GM23338 (cell line): ENCODE results near the gene KCNAB1. TPM values are rescaled to one million over a fixed set of nuclear protein-coding genes. Genes with fewer than 3 reads are reported as not detected.

Experiments
- ATAC-seq: fragments of 200-7000 bp; cut with Tn5 transposase; 3 replicates; pipeline ENCODE4 v1.9.1; 2020
- DNase-seq: peaks from one replicate; pipeline ENCODE4 v3.0.0-alpha.2; 2015; ENCODE audit warnings: low spot score
- H2AFZ ChIP-seq: fragments of 200-600 bp; sonication (generic); 2 replicates; pipeline ENCODE4 v1.8.0; 2016; ENCODE audit warnings: antibody characterized with exemption, mild to moderate bottlenecking, moderate library complexity
- H3F3A ChIP-seq: fragments of 200-600 bp; sonication (generic); replicated peaks from 2 replicates; pipeline ENCODE4 v1.8.0; 2017; ENCODE audit warnings: antibody characterized with exemption, mixed run types, low read depth
- H3K27ac ChIP-seq: fragments of 200-600 bp; sonication (generic); 2 replicates; pipeline ENCODE4 v1.6.1; 2016; ENCODE audit warnings: low read depth
- H3K27me3 ChIP-seq: fragments of 200-600 bp; sonication (generic); 2 replicates; pipeline ENCODE4 v1.8.0; 2016; ENCODE audit warnings: mild to moderate bottlenecking, mixed run types, moderate library complexity; ENCODE audit not compliant: insufficient read depth
- H3K36me3 ChIP-seq: fragments of 200-600 bp; sonication (generic); 2 replicates; pipeline ENCODE4 v1.8.0; 2016; ENCODE audit warnings: mild to moderate bottlenecking; ENCODE audit not compliant: insufficient read depth
- H3K4me1 ChIP-seq: fragments of 200-600 bp; sonication (generic); 2 replicates; pipeline ENCODE4 v1.8.0; 2016; ENCODE audit warnings: mild to moderate bottlenecking, moderate library complexity; ENCODE audit not compliant: insufficient read depth
- H3K4me2 ChIP-seq: fragments of 200-600 bp; sonication (generic); 2 replicates; pipeline ENCODE4 v1.7.1; 2017; ENCODE audit warnings: mixed run types
- H3K4me3 ChIP-seq: fragments of 200-600 bp; sonication (generic); 2 replicates; pipeline ENCODE4 v1.6.1; 2016; ENCODE audit warnings: mixed run types
- H3K79me2 ChIP-seq: fragments of 200-600 bp; sonication (generic); replicated peaks from 2 replicates; pipeline ENCODE4 v1.8.0; 2017; ENCODE audit warnings: mild to moderate bottlenecking; ENCODE audit not compliant: insufficient read depth
- H3K9me2 ChIP-seq: fragments of 200-600 bp; sonication (generic); 2 replicates; pipeline ENCODE4 v1.8.0; 2017; ENCODE audit not compliant: insufficient read depth
- H4K20me1 ChIP-seq: fragments of 200-600 bp; sonication (generic); replicated peaks from 2 replicates; pipeline ENCODE4 v1.8.0; 2017; ENCODE audit warnings: mild to moderate bottlenecking; ENCODE audit not compliant: insufficient read depth
- H3K27ac Mint-ChIP-seq: 2 replicates; pipeline ENCODE4 v1.8.0; 2020; ENCODE audit warnings: inconsistent platforms, mild to moderate bottlenecking, moderate library complexity, mixed read lengths
- H3K27me3 Mint-ChIP-seq: 3 replicates; pipeline ENCODE4 v1.8.0; 2022; ENCODE audit warnings: low read depth, mild to moderate bottlenecking, moderate library complexity, mixed read lengths, inconsistent platforms; ENCODE audit not compliant: insufficient read depth, poor library complexity
- H3K36me3 Mint-ChIP-seq: 3 replicates; pipeline ENCODE4 v1.8.0; 2021; ENCODE audit warnings: low read depth, mild to moderate bottlenecking, inconsistent platforms, moderate library complexity, mixed read lengths
- H3K4me1 Mint-ChIP-seq: 3 replicates; pipeline ENCODE4 v1.8.0; 2020; ENCODE audit warnings: mild to moderate bottlenecking, inconsistent platforms, mixed read lengths
- H3K4me3 Mint-ChIP-seq: 3 replicates; pipeline ENCODE4 v1.8.0; 2021; ENCODE audit warnings: moderate library complexity, mild to moderate bottlenecking, inconsistent platforms, mixed read lengths
- H3K9me3 Mint-ChIP-seq: 3 replicates; pipeline ENCODE4 v1.8.0; 2020; ENCODE audit warnings: moderate library complexity, mild to moderate bottlenecking, inconsistent platforms, mixed read lengths
- CREB1 ChIP-seq: fragments of 250-450 bp; sonication (Bioruptor Pico); IDR thresholded peaks from 2 replicates; pipeline ENCODE4 v1.5.0; 2020; ENCODE audit warnings: low read depth, mild to moderate bottlenecking, moderate library complexity
- ETS1 ChIP-seq: IDR thresholded peaks from 2 replicates; pipeline ENCODE4 v1.6.1; 2016; ENCODE audit warnings: antibody characterized with exemption
- EZH2 ChIP-seq: fragments of 200-600 bp; sonication (generic); IDR thresholded peaks from one replicate; pipeline ENCODE4 v1.8.0; 2017; ENCODE audit warnings: antibody characterized with exemption, mild to moderate bottlenecking, low read depth; ENCODE audit not compliant: unreplicated experiment
- EZH2phosphoT487 ChIP-seq: fragments of 200-600 bp; sonication (generic); IDR thresholded peaks from one replicate; pipeline ENCODE4 v1.8.1; 2018; ENCODE audit warnings: antibody characterized with exemption; ENCODE audit not compliant: unreplicated experiment
- JUNB ChIP-seq: IDR thresholded peaks from one replicate; pipeline ENCODE4 v1.6.1; 2016; ENCODE audit warnings: antibody characterized with exemption; ENCODE audit not compliant: unreplicated experiment
- NANOG ChIP-seq: IDR thresholded peaks from 2 replicates; pipeline ENCODE4 v1.6.1; 2016; ENCODE audit warnings: antibody characterized with exemption, borderline replicate concordance
- POLR2AphosphoS5 ChIP-seq: IDR thresholded peaks from 2 replicates; pipeline ENCODE4 v1.6.1; 2016; ENCODE audit warnings: antibody characterized with exemption, low read depth
- STAT1 ChIP-seq: IDR thresholded peaks from one replicate; pipeline ENCODE4 v1.6.1; 2016; ENCODE audit warnings: antibody characterized with exemption; ENCODE audit not compliant: unreplicated experiment
- ZNF114 ChIP-seq: fragments of 250-450 bp; sonication (Bioruptor Pico); IDR thresholded peaks from 2 replicates; pipeline ENCODE4 v1.5.0; 2020; ENCODE audit warnings: mild to moderate bottlenecking, moderate library complexity
- ZNF331 ChIP-seq: fragments of 250-450 bp; sonication (Bioruptor Pico); IDR thresholded peaks from 2 replicates; pipeline ENCODE4 v1.5.0; 2020; ENCODE audit warnings: low read depth, mild to moderate bottlenecking, moderate library complexity
- ZNF462 ChIP-seq: fragments of 250-450 bp; sonication (Bioruptor Pico); IDR thresholded peaks from 2 replicates; pipeline ENCODE4 v1.5.0; 2020; ENCODE audit warnings: mild to moderate bottlenecking, moderate library complexity
- polyA plus RNA-seq: library from polyadenylated mRNA; unstranded; fragments of >200 nt; fragmentation: Nextera tagmentation; extraction: Ambion mirVana; gene quantifications from 2 replicates; pipeline ENCODE4 v1.2.1, GENCODE V29; 2016
- total RNA-seq: library from RNA; depleted of rRNA; stranded (reverse); fragments of >200 nt; shearing (Covaris generic); gene quantifications from 2 replicates; pipeline ENCODE4 v1.2.3, GENCODE V29; 2014
- TF ChIP-seq, protein P1 (sequence below): IDR thresholded peaks from one replicate; pipeline ENCODE4 v1.6.1; 2018; ENCODE audit warnings: antibody characterized with exemption; ENCODE audit not compliant: unreplicated experiment
- TF ChIP-seq, protein P2 (sequence below), 2 experiments: fragments of 200-600 bp in 1 of 2; sonication (generic) in 1 of 2; conservative IDR thresholded peaks; 2 replicates each; pipeline versions ENCODE4 v1.5.1 to v1.6.1; 2016 to 2017; ENCODE audit warnings: antibody characterized with exemption in 2 of 2, low read depth in 2 of 2, mild to moderate bottlenecking in 2 of 2, moderate library complexity in 1 of 2

The KCNAB1 gene
- total and polyA plus RNA-seq, 2 experiments from 2014 or later: 0.69 to 2.6 TPM

GRCh38 chr3:156579427-156579851, 459.1 kb downstream of the KCNAB1 start:
- peak overlapping the region; percentile 64; the same call in 1 of the 2 replicates for H2AFZ ChIP-seq
- H3K4me1 Mint-ChIP-seq: peaks cover 5% of the 10 kb centered on the region; the same call in 2 of the 3 replicates
- H3K27ac Mint-ChIP-seq: no peak overlapping the region
- no peaks in the 10 kb centered on the region for H3K36me3 Mint-ChIP-seq
- TF ChIP-seq POLR2AphosphoS5: no peak
- TF ChIP-seq CREB1 (CRISPR knock-in tag): no peak
- TF ChIP-seq, protein P1, sequence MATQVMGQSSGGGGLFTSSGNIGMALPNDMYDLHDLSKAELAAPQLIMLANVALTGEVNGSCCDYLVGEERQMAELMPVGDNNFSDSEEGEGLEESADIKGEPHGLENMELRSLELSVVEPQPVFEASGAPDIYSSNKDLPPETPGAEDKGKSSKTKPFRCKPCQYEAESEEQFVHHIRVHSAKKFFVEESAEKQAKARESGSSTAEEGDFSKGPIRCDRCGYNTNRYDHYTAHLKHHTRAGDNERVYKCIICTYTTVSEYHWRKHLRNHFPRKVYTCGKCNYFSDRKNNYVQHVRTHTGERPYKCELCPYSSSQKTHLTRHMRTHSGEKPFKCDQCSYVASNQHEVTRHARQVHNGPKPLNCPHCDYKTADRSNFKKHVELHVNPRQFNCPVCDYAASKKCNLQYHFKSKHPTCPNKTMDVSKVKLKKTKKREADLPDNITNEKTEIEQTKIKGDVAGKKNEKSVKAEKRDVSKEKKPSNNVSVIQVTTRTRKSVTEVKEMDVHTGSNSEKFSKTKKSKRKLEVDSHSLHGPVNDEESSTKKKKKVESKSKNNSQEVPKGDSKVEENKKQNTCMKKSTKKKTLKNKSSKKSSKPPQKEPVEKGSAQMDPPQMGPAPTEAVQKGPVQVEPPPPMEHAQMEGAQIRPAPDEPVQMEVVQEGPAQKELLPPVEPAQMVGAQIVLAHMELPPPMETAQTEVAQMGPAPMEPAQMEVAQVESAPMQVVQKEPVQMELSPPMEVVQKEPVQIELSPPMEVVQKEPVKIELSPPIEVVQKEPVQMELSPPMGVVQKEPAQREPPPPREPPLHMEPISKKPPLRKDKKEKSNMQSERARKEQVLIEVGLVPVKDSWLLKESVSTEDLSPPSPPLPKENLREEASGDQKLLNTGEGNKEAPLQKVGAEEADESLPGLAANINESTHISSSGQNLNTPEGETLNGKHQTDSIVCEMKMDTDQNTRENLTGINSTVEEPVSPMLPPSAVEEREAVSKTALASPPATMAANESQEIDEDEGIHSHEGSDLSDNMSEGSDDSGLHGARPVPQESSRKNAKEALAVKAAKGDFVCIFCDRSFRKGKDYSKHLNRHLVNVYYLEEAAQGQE: no peak
- no peak for TF ChIP-seq ZNF331
- TF ChIP-seq, protein P2, sequence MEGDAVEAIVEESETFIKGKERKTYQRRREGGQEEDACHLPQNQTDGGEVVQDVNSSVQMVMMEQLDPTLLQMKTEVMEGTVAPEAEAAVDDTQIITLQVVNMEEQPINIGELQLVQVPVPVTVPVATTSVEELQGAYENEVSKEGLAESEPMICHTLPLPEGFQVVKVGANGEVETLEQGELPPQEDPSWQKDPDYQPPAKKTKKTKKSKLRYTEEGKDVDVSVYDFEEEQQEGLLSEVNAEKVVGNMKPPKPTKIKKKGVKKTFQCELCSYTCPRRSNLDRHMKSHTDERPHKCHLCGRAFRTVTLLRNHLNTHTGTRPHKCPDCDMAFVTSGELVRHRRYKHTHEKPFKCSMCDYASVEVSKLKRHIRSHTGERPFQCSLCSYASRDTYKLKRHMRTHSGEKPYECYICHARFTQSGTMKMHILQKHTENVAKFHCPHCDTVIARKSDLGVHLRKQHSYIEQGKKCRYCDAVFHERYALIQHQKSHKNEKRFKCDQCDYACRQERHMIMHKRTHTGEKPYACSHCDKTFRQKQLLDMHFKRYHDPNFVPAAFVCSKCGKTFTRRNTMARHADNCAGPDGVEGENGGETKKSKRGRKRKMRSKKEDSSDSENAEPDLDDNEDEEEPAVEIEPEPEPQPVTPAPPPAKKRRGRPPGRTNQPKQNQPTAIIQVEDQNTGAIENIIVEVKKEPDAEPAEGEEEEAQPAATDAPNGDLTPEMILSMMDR (conservative IDR thresholded peaks at IDR 0.05; ENCODE audit: low read depth in 2 of 2): no peak
- TF ChIP-seq JUNB: no peak
- no peak for TF ChIP-seq EZH2
- TF ChIP-seq NANOG: no peak
- TF ChIP-seq EZH2phosphoT487: no peak
- TF ChIP-seq ETS1: no peak
- no peak for TF ChIP-seq ZNF462 (CRISPR knock-in tag)
- TF ChIP-seq STAT1: no peak
- TF ChIP-seq ZNF114: no peak
- DNase-seq (no peak), ATAC-seq (no peak)
- H3F3A ChIP-seq: no peaks in the 10 kb centered on the region
- peaks cover 7% of the 10 kb centered on the region for H3K4me1 ChIP-seq
- H3K36me3 ChIP-seq: no peaks in the 10 kb centered on the region
- H3K4me3 Mint-ChIP-seq: no peak overlapping the region
- H3K27me3 Mint-ChIP-seq: peaks cover 1% of the 10 kb centered on the region
- no peaks in the 10 kb centered on the region for H3K79me2 ChIP-seq
- no peaks in the 10 kb centered on the region for H3K27me3 ChIP-seq
- H4K20me1 ChIP-seq: no peaks in the 10 kb centered on the region
- no peak overlapping the region for H3K4me3 ChIP-seq
- no peak overlapping the region for H3K4me2 ChIP-seq
- H3K27ac ChIP-seq: no peak overlapping the region
- no peaks in the 10 kb centered on the region for H3K9me3 Mint-ChIP-seq
- H3K9me2 ChIP-seq: no peaks in the 10 kb centered on the region
